ENCODE measurements around the gene KIF20A. TPM values are rescaled to one million over a fixed set of nuclear protein-coding genes. Genes with fewer than 3 reads are reported as not detected.

Gene KIF20A
- total RNA-seq, 4 donors from 2014 or later, result 33.8 TPM; not detected in 3

- Histone ChIP-seq H3K27ac (no peak overlapping the region), H3K4me3 (no peak overlapping the region), H3K9me3 (no peaks in the 10 kb centered on the region), H3K27me3 (no peaks in the 10 kb centered on the region), H3K36me3 (no peaks in the 10 kb centered on the region), H3K4me1 (no peaks in the 10 kb centered on the region)
- DNase-seq, result no peak
- TF ChIP-seq CTCF (IDR thresholded peaks at IDR 0.05) (no peak), POLR2A (IDR thresholded peaks at IDR 0.05) (no peak)
- intact Hi-C loops (cut with DNase I; ENCODE audit: low total_unique reads), result no loop called here
Measured at GRCh38 chr5:138157626-138158025, 21.3 kb upstream of the KIF20A start.

GRCh38 chr5:138159666-138160065, 19.2 kb upstream of the KIF20A start:
- H3K9me3 ChIP-seq, result no peaks in the 10 kb centered on the region
- TF ChIP-seq CTCF (IDR thresholded peaks at IDR 0.05), result no peak
- TF ChIP-seq POLR2A (IDR thresholded peaks at IDR 0.05), result no peak
- no peaks in the 10 kb centered on the region for H3K4me1 ChIP-seq
- no peak overlapping the region for H3K27ac ChIP-seq
- H3K36me3 ChIP-seq, result no peaks in the 10 kb centered on the region
- no peak overlapping the region for H3K4me3 ChIP-seq
- DNase-seq, result no peak
- intact Hi-C loops (cut with DNase I; ENCODE audit: low total_unique reads), result no loop called here
- no peaks in the 10 kb centered on the region for H3K27me3 ChIP-seq

- no peaks in the 10 kb centered on the region for H3K9me3 ChIP-seq
- H3K27ac ChIP-seq, result no peak overlapping the region
- no peak for DNase-seq
- H3K27me3 ChIP-seq, result no peaks in the 10 kb centered on the region
- TF ChIP-seq POLR2A (IDR thresholded peaks at IDR 0.05) (no peak), CTCF (IDR thresholded peaks at IDR 0.05) (no peak)
- no peaks in the 10 kb centered on the region for H3K36me3 ChIP-seq
- no peaks in the 10 kb centered on the region for H3K4me1 ChIP-seq
- intact Hi-C loops (cut with DNase I; ENCODE audit: low total_unique reads), result no loop called here
- H3K4me3 ChIP-seq, result no peak overlapping the region
Measured at GRCh38 chr5:138160706-138161105, 18.2 kb upstream of the KIF20A start.

- no peak for TF ChIP-seq CTCF (IDR thresholded peaks at IDR 0.05)
- no peak for TF ChIP-seq POLR2A (IDR thresholded peaks at IDR 0.05)
- H3K27ac ChIP-seq, result no peak overlapping the region
- no peaks in the 10 kb centered on the region for H3K4me1 ChIP-seq
- intact Hi-C loops (cut with DNase I; ENCODE audit: low total_unique reads), result no loop called here
- H3K36me3 ChIP-seq, result no peaks in the 10 kb centered on the region
- no peaks in the 10 kb centered on the region for H3K27me3 ChIP-seq
- DNase-seq, result no peak
- H3K9me3 ChIP-seq, result no peaks in the 10 kb centered on the region
- H3K4me3 ChIP-seq, result no peak overlapping the region
Measured at GRCh38 chr5:138163721-138164120, 15.2 kb upstream of the KIF20A start.

- intact Hi-C loops (cut with DNase I; ENCODE audit: low total_unique reads), result no loop called here
- H3K36me3 ChIP-seq, result no peaks in the 10 kb centered on the region
- no peaks in the 10 kb centered on the region for H3K27me3 ChIP-seq
- no peaks in the 10 kb centered on the region for H3K9me3 ChIP-seq
- no peak overlapping the region for H3K4me3 ChIP-seq
- no peak for DNase-seq
- H3K4me1 ChIP-seq, result no peaks in the 10 kb centered on the region
- no peak overlapping the region for H3K27ac ChIP-seq
- TF ChIP-seq POLR2A (IDR thresholded peaks at IDR 0.05) (no peak), CTCF (IDR thresholded peaks at IDR 0.05) (no peak)
Measured at GRCh38 chr5:138169124-138169523, 9.8 kb upstream of the KIF20A start.

Data from uterus (tissue), 4 donors.